H1 (cell line): ENCODE measurements around the gene SMARCA4. TPM values are rescaled to one million over a fixed set of nuclear protein-coding genes. Genes with fewer than 3 reads are reported as not detected.

ENCODE experiments used
- CTCF ChIA-PET: fragments of 300-600 bp; sonication (Branson Sonifier 250); formaldehyde crosslinking; loops from one replicate; lab custom pipeline; 2021; ENCODE audit not compliant: partially characterized antibody; lab: Charles Lee
- POLR2A ChIA-PET: fragments of 300-600 bp; sonication (Branson Sonifier 250); formaldehyde crosslinking; loops from one replicate; lab custom pipeline; 2021; ENCODE audit warnings: inconsistent platforms; ENCODE audit not compliant: partially characterized antibody; lab: Charles Lee
- DNase-seq, 2 experiments: peaks; one replicate each; pipeline versions ENCODE4 v3.0.0 to v3.0.0-alpha.2; 2010 to 2022; ENCODE audit warnings: low spot score in 2 of 2, low read depth in 1 of 2, mixed read lengths in 1 of 2
- FAIRE-seq: peaks from 2 replicates; lab custom pipeline; 2011; peaks lifted over from hg19 to GRCh38; lab: Jason Lieb, UNC
- H2AFZ ChIP-seq: 2 replicates; pipeline ENCODE4 v1.8.1; 2012; ENCODE audit warnings: low read length, inconsistent platforms
- H2AK5ac ChIP-seq: 2 replicates; pipeline ENCODE4 v1.6.1; 2013; ENCODE audit warnings: low read depth, low read length
- H2BK120ac ChIP-seq: replicated peaks from 2 replicates; pipeline ENCODE3; 2013; ENCODE audit warnings: low read depth, low read length, inconsistent platforms
- H2BK12ac ChIP-seq: 2 replicates; pipeline ENCODE4 v1.6.1; 2013; ENCODE audit warnings: low read depth, low read length
- H2BK15ac ChIP-seq: 2 replicates; pipeline ENCODE4 v1.6.1; 2013; ENCODE audit warnings: low read length
- H2BK20ac ChIP-seq: 2 replicates; pipeline ENCODE4 v1.6.1; 2013; ENCODE audit warnings: low read length
- H2BK5ac ChIP-seq: 2 replicates; pipeline ENCODE4 v1.6.1; 2013; ENCODE audit warnings: low read depth, low read length
- H3K14ac ChIP-seq: 2 replicates; pipeline ENCODE4 v1.6.1; 2013; ENCODE audit warnings: inconsistent platforms; ENCODE audit not compliant: insufficient read length
- H3K18ac ChIP-seq: 2 replicates; pipeline ENCODE4 v1.6.1; 2013; ENCODE audit warnings: low read length; ENCODE audit errors: extremely low read depth
- H3K23ac ChIP-seq: 2 replicates; pipeline ENCODE4 v1.6.1; 2013; ENCODE audit warnings: inconsistent platforms; ENCODE audit not compliant: insufficient read length
- H3K23me2 ChIP-seq: 2 replicates; pipeline ENCODE4 v1.6.1; 2013; ENCODE audit warnings: low read depth, low read length
- H3K27ac ChIP-seq: 2 replicates; pipeline ENCODE4 v1.6.1; 2011; ENCODE audit warnings: low read depth, low read length, inconsistent platforms
- H3K27me3 ChIP-seq, 4 experiments: replicated peaks in 1 of 4; 1 replicate in 1 of 4; 2 replicates in 3 of 4; pipeline versions ENCODE4 v1.6.1 to v1.8.1; 2011 to 2013; ENCODE audit warnings: low read length in 3 of 4, mild to moderate bottlenecking in 3 of 4, inconsistent platforms in 2 of 4, mixed read lengths in 2 of 4, moderate library complexity in 1 of 4; ENCODE audit not compliant: control insufficient read depth in 3 of 4, insufficient read depth in 3 of 4; ENCODE audit errors: extremely low read depth in 1 of 4
- H3K36me3 ChIP-seq, 4 experiments: 2 replicates each; pipeline versions ENCODE4 v1.6.1 to v1.8.1; 2011 to 2013; ENCODE audit warnings: mild to moderate bottlenecking in 4 of 4, low read length in 3 of 4, moderate library complexity in 2 of 4, control low read depth in 1 of 4, inconsistent platforms in 1 of 4; ENCODE audit not compliant: insufficient read depth in 4 of 4, control insufficient read depth in 2 of 4
- H3K4ac ChIP-seq: replicated peaks from 2 replicates; pipeline ENCODE3; 2013; ENCODE audit warnings: low read length, low read depth, mixed read lengths, inconsistent platforms; ENCODE audit not compliant: insufficient read length
- H3K4me1 ChIP-seq, 4 experiments: replicated peaks in 1 of 4; 1 replicate in 1 of 4; 2 replicates in 3 of 4; pipeline versions ENCODE4 v1.6.1 to v1.8.1; 2011 to 2013; ENCODE audit warnings: low read length in 3 of 4, inconsistent platforms in 2 of 4, mixed read lengths in 1 of 4; ENCODE audit not compliant: insufficient read depth in 4 of 4, control insufficient read depth in 3 of 4
- H3K4me2 ChIP-seq, 2 experiments: 2 replicates each; pipeline versions ENCODE4 v1.6.1 to v1.8.1; 2011 to 2013; ENCODE audit warnings: low read depth in 2 of 2, low read length in 2 of 2, control low read depth in 1 of 2, inconsistent platforms in 1 of 2, mild to moderate bottlenecking in 1 of 2; ENCODE audit not compliant: insufficient read depth in 1 of 2
- H3K4me3 ChIP-seq, 4 experiments: fragments of 200-600, 300-600 bp in 1 of 4; sonication (generic), shearing (Covaris generic), sonication (Bioruptor Twin) in 1 of 4; 2 replicates each; pipeline versions ENCODE4 v1.5.1 to v1.8.1; 2011 to 2016; ENCODE audit warnings: low read length in 4 of 4, low read depth in 3 of 4, control low read depth in 2 of 4, inconsistent platforms in 2 of 4, mild to moderate bottlenecking in 2 of 4, mixed read lengths in 1 of 4, moderate library complexity in 1 of 4; ENCODE audit not compliant: insufficient read depth in 2 of 4; ENCODE audit errors: extremely low read depth in 1 of 4
- H3K56ac ChIP-seq: replicated peaks from 2 replicates; pipeline ENCODE3; 2013; ENCODE audit warnings: low read depth, mild to moderate bottlenecking, mixed read lengths, low read length, inconsistent platforms; ENCODE audit not compliant: insufficient read length
- H3K79me1 ChIP-seq: 2 replicates; pipeline ENCODE4 v1.6.1; 2013; ENCODE audit warnings: low read depth, low read length, control low read depth
- H3K79me2 ChIP-seq, 2 experiments: 2 replicates each; pipeline versions ENCODE4 v1.6.1 to v1.8.1; 2012 to 2013; ENCODE audit warnings: low read length in 2 of 2, mild to moderate bottlenecking in 2 of 2, inconsistent platforms in 1 of 2; ENCODE audit not compliant: insufficient read depth in 2 of 2, control insufficient read depth in 1 of 2
- H3K9ac ChIP-seq, 4 experiments: replicated peaks in 1 of 4; 1 replicate in 1 of 4; 2 replicates in 3 of 4; pipeline versions ENCODE4 v1.6.1 to v1.8.1; 2011 to 2013; ENCODE audit warnings: low read depth in 3 of 4, low read length in 3 of 4, control low read depth in 2 of 4, mild to moderate bottlenecking in 2 of 4, moderate library complexity in 2 of 4, inconsistent platforms in 1 of 4; ENCODE audit errors: extremely low read depth in 1 of 4
- H3K9me3 ChIP-seq, 2 experiments: 2 replicates each; pipeline versions ENCODE4 v1.6.1 to v1.8.1; 2012 to 2013; ENCODE audit warnings: mild to moderate bottlenecking in 2 of 2, moderate library complexity in 2 of 2, control low read depth in 1 of 2, inconsistent platforms in 1 of 2, low read depth in 1 of 2, low read length in 1 of 2, mixed read lengths in 1 of 2; ENCODE audit not compliant: insufficient read depth in 2 of 2
- H4K20me1 ChIP-seq, 2 experiments: replicated peaks in 1 of 2; 2 replicates each; pipeline versions ENCODE3 to v1.8.1; 2011 to 2013; ENCODE audit warnings: inconsistent platforms in 2 of 2, low read length in 2 of 2, mild to moderate bottlenecking in 1 of 2; ENCODE audit not compliant: insufficient read depth in 2 of 2, control insufficient read depth in 1 of 2
- H4K5ac ChIP-seq: 2 replicates; pipeline ENCODE4 v1.6.1; 2013; ENCODE audit warnings: low read length, low read depth, mixed read lengths, inconsistent platforms; ENCODE audit not compliant: insufficient read length
- H4K8ac ChIP-seq: 2 replicates; pipeline ENCODE4 v1.8.0; 2013; ENCODE audit warnings: mild to moderate bottlenecking, moderate library complexity, low read length, inconsistent platforms; ENCODE audit not compliant: insufficient read depth; ENCODE audit errors: extremely low read depth
- H4K91ac ChIP-seq: replicated peaks from 2 replicates; pipeline ENCODE3; 2013; ENCODE audit warnings: low read length, mixed read lengths, inconsistent platforms; ENCODE audit not compliant: insufficient read length
- ASH2L ChIP-seq: fragments of 200-600, 300-600 bp; sonication (generic); IDR thresholded peaks from one replicate; pipeline ENCODE4 v1.7.1; 2017; ENCODE audit warnings: low read length
- BRCA1 ChIP-seq: IDR thresholded peaks from 2 replicates; pipeline ENCODE4 v1.6.1; 2012; ENCODE audit warnings: low read depth, low read length, improper control_type of control experiment
- EGR1 ChIP-seq: IDR thresholded peaks from 2 replicates; pipeline ENCODE4 v1.6.1; 2011; ENCODE audit warnings: low read depth, low read length, borderline replicate concordance
- HDAC6 ChIP-seq: IDR thresholded peaks from one replicate; pipeline ENCODE4 v1.7.1; 2012; ENCODE audit warnings: low read depth, mild to moderate bottlenecking, inconsistent platforms, low read length, moderate library complexity
- JUN ChIP-seq: IDR thresholded peaks from 2 replicates; pipeline ENCODE4 v1.6.1; 2011; ENCODE audit warnings: low read depth, mild to moderate bottlenecking, improper control_type of control experiment, low read length
- KDM1A ChIP-seq: fragments of 200-600, 300-600 bp; sonication (generic); IDR thresholded peaks from 2 replicates; pipeline ENCODE4 v1.7.1; 2016; ENCODE audit warnings: mild to moderate bottlenecking, low read length, borderline replicate concordance
- MAFK ChIP-seq: IDR thresholded peaks from 2 replicates; pipeline ENCODE4 v1.6.1; 2012; ENCODE audit warnings: low read depth, mild to moderate bottlenecking, improper control_type of control experiment, low read length
- NANOG ChIP-seq: IDR thresholded peaks from 2 replicates; pipeline ENCODE4 v1.6.1; 2011; ENCODE audit warnings: low read length, low read depth, mild to moderate bottlenecking, inconsistent platforms; ENCODE audit not compliant: insufficient read depth, poor library complexity, severe bottlenecking
- POU5F1 ChIP-seq: IDR thresholded peaks from 2 replicates; pipeline ENCODE4 v1.6.1; 2011; ENCODE audit warnings: low read depth, mild to moderate bottlenecking, low read length, moderate library complexity
- RAD21 ChIP-seq, 2 experiments: IDR thresholded peaks in 1 of 2; conservative IDR thresholded peaks in 1 of 2; 2 replicates each; pipeline ENCODE4 v1.6.1; 2011; ENCODE audit warnings: low read depth in 2 of 2, low read length in 2 of 2, improper control_type of control experiment in 1 of 2, inconsistent platforms in 1 of 2, mild to moderate bottlenecking in 1 of 2, moderate library complexity in 1 of 2
- RFX5 ChIP-seq: IDR thresholded peaks from 2 replicates; pipeline ENCODE4 v1.6.1; 2011; ENCODE audit warnings: low read depth, low read length, improper control_type of control experiment, borderline replicate concordance
- SUZ12 ChIP-seq: fragments of 200-600 bp; sonication (generic); IDR thresholded peaks from 2 replicates; pipeline ENCODE4 v1.6.1; 2012; ENCODE audit warnings: mild to moderate bottlenecking, inconsistent platforms, low read length, moderate library complexity, mixed read lengths
- ZNF274 ChIP-seq: IDR thresholded peaks from 2 replicates; pipeline ENCODE4 v1.7.0; 2012; ENCODE audit warnings: low read length, borderline replicate concordance; ENCODE audit errors: extremely low read depth
- WGBS, 2 experiments: shearing (Covaris generic) in 1 of 2; methylation state at CpG; one replicate each; pipeline versions ENCODE4 v1.1.6 to v1.1.7; 2013 to 2015; ENCODE audit warnings: low lambda C conversion rate in 2 of 2, mixed read lengths in 2 of 2, inconsistent platforms in 1 of 2, low coverage in 1 of 2, missing lambda C conversion rate in 1 of 2; ENCODE audit not compliant: insufficient replicate concordance in 2 of 2, insufficient coverage in 1 of 2, insufficient read length in 1 of 2; ENCODE audit errors: extremely low coverage in 1 of 2, missing lambda C conversion rate in 1 of 2; 5-methylcytosine and 5-hydroxymethylcytosine counted together
- polyA plus RNA-seq, 7 experiments: library from polyadenylated mRNA; depleted of rRNA in 3 of 7; stranded (reverse) in 5 of 7; unstranded in 2 of 7; fragments of >200 nt in 5 of 7; fragments of 200-250 nt in 2 of 7; gene quantifications; 1 replicate in 5 of 7; 2 replicates in 1 of 7; 4 replicates in 1 of 7; pipeline versions ENCODE4 v1.2.1 to v1.2.3, GENCODE V29; 2011 to 2013; ENCODE audit warnings: missing spikeins in 2 of 7, mixed read lengths in 2 of 7
- total RNA-seq: library from RNA; stranded (reverse); fragmentation: NEBNext Ultra II Directional; extraction: Animal tissue kit (Norgen Biotek cat#: 25700); gene quantifications from 2 replicates; pipeline ENCODE4 v1.2.1, GENCODE V29; 2021
- TF ChIP-seq, protein P1 (sequence below): IDR thresholded peaks from 2 replicates; pipeline ENCODE4 v1.6.1; 2012; ENCODE audit warnings: inconsistent platforms

Gene SMARCA4
- total and polyA plus RNA-seq, 2 of the 8 experiments (the other 6 are each of a cell fraction or from before 2014, with no cell fraction given), result 86.4 to 263 TPM

GRCh38 chr19:11094520-11094894 lies 133.7 kb downstream of the SMARCA4 start:
- no peak overlapping the region for H2BK15ac ChIP-seq
- H3K4ac ChIP-seq, result no peak overlapping the region
- POLR2A ChIA-PET, result interaction anchor here (1.1 to 1.5 kb wide), 4 partner anchors 11 to 158 kb away, joined by 3 to 4 read pairs (median 3); no protein-coding TSS in a partner anchor
- H3K56ac ChIP-seq, result no peak overlapping the region
- H2BK20ac ChIP-seq, result no peak overlapping the region
- H3K18ac ChIP-seq, result no peak overlapping the region
- H3K4me2 ChIP-seq, result no peak overlapping the region; a peak in 1 of 4 replicates
- no peak overlapping the region for H4K8ac ChIP-seq
- peaks cover 7% of the 10 kb centered on the region for H3K79me1 ChIP-seq
- no peaks in the 10 kb centered on the region for H3K27me3 ChIP-seq
- H3K9me3 ChIP-seq, result no peaks in the 10 kb centered on the region
- H2AFZ ChIP-seq, result no peak overlapping the region
- CTCF ChIA-PET, result interaction anchor here (0.6 to 1.5 kb wide), 3 partner anchors 32 to 450 kb away, joined by 3 to 4 read pairs (median 3); no protein-coding TSS in a partner anchor
- H3K4me3 ChIP-seq, result no peak overlapping the region
- peaks cover 4 to 7% (median 7%) of the 10 kb centered on the region in 4 experiments for H3K4me1 ChIP-seq
- H3K79me2 ChIP-seq, result peaks cover 54 to 91% of the 10 kb centered on the region in 2 experiments
- H3K9ac ChIP-seq, result no peak overlapping the region
- H3K23me2 ChIP-seq, result peaks cover 5% of the 10 kb centered on the region
- no peak overlapping the region for H3K23ac ChIP-seq
- H3K27ac ChIP-seq, result no peak overlapping the region
- no peak overlapping the region for H3K14ac ChIP-seq
- H2AK5ac ChIP-seq, result no peak overlapping the region
- FAIRE-seq (no peak), DNase-seq (no peak)
- WGBS, 2 experiments, result 95% methylated on average over 4 of the region's 4 CpGs; no CpG with 5 or more reads in 1 of the 2 experiments
- H4K5ac ChIP-seq, result no peak overlapping the region
- no peak overlapping the region for H2BK120ac ChIP-seq
- peaks cover 35 to 48% of the 10 kb centered on the region in 2 experiments for H4K20me1 ChIP-seq
- peaks cover 11 to 81% (median 24%) of the 10 kb centered on the region in 4 experiments; a peak in 7 of 8 replicates for H3K36me3 ChIP-seq
- peak overlapping the region; percentile 19; the same call in 1 of the 2 replicates for H2BK5ac ChIP-seq
- no peak overlapping the region for H2BK12ac ChIP-seq
- no peak overlapping the region for H4K91ac ChIP-seq
- no peak for TF ChIP-seq ASH2L
- no peak for TF ChIP-seq SUZ12
- TF ChIP-seq, protein P1, sequence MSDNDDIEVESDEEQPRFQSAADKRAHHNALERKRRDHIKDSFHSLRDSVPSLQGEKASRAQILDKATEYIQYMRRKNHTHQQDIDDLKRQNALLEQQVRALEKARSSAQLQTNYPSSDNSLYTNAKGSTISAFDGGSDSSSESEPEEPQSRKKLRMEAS, result no peak
- no peak for TF ChIP-seq POU5F1
- TF ChIP-seq ZNF274, result no peak
- no peak for TF ChIP-seq MAFK
- TF ChIP-seq BRCA1, result no peak
- TF ChIP-seq KDM1A, result no peak
- no peak for TF ChIP-seq JUN
- no peak for TF ChIP-seq NANOG
- TF ChIP-seq RAD21 (IDR thresholded peaks at IDR 0.05 in 1 of 2, conservative IDR thresholded peaks at IDR 0.05 in 1 of 2; ENCODE audit: low read depth in 2 of 2, low read length in 2 of 2), result no peak
- TF ChIP-seq HDAC6, result no peak
- TF ChIP-seq RFX5, result no peak
- TF ChIP-seq EGR1, result no peak
